Psoas muscle (tissue), 8 donors: ENCODE measurements around the gene RGS3. TPM values are rescaled to one million over a fixed set of nuclear protein-coding genes. Genes with fewer than 3 reads are reported as not detected.

Experiments used
- ATAC-seq, 4 donors: fragments of 200-7000 bp; cut with Tn5 transposase; one replicate each; pipeline ENCODE4 v1.9.1; 2020; ENCODE audit warnings: moderate library complexity in 3 of 4, mild to moderate bottlenecking in 2 of 4
- DNase-seq, 2 donors: peaks; one replicate each; pipeline ENCODE4 v3.0.0-alpha.2; 2020
- H3K27ac ChIP-seq: fragments of 200-600 bp; one replicate; pipeline ENCODE4 v1.8.0; 2022
- H3K27me3 ChIP-seq, 3 donors: fragments of 200-600 bp in 1 of 3; one replicate each; pipeline versions ENCODE4 v1.6.1 to v1.8.0; 2013 to 2022; ENCODE audit warnings: low read length in 2 of 3, mild to moderate bottlenecking in 2 of 3, moderate library complexity in 1 of 3; ENCODE audit not compliant: insufficient read depth in 3 of 3
- H3K36me3 ChIP-seq, 2 donors: fragments of 200-600 bp in 1 of 2; one replicate each; pipeline versions ENCODE4 v1.6.1 to v1.8.0; 2013 to 2022; ENCODE audit warnings: low read depth in 1 of 2, mild to moderate bottlenecking in 1 of 2, moderate library complexity in 1 of 2; ENCODE audit not compliant: insufficient read depth in 1 of 2
- H3K4me1 ChIP-seq: fragments of 200-600 bp; one replicate; pipeline ENCODE4 v1.8.0; 2022
- H3K4me3 ChIP-seq: fragments of 200-600 bp; one replicate; pipeline ENCODE4 v1.8.0; 2022; ENCODE audit warnings: mild to moderate bottlenecking
- H3K9me3 ChIP-seq: fragments of 200-600 bp; one replicate; pipeline ENCODE4 v1.8.0; 2022
- WGBS, 3 donors: extraction: QIAGEN DNeasy Blood & Tissue Kit; methylation state at CpG; one replicate each; pipeline versions ENCODE4 v1.1.6 to v1.1.7; 2013; 5-methylcytosine and 5-hydroxymethylcytosine counted together
- intact Hi-C, 2 donors: fragments of 100-400 bp; cut with DNase I; formaldehyde crosslinking; loops; one replicate each; pipeline versions ENCODE4 v1.11.0 to v1.14.2; 2022
- polyA plus RNA-seq, 3 donors: library from polyadenylated mRNA; stranded (reverse); fragments of 200-250 nt; gene quantifications; one replicate each; pipeline ENCODE4 v1.2.3, GENCODE V29; 2013
- total RNA-seq, 4 donors: library from RNA; stranded (reverse); fragmentation: NEBNext Ultra II Directional in 2 of 4; extraction: Animal tissue kit (Norgen Biotek cat#: 25700) in 2 of 4; gene quantifications; one replicate each; pipeline versions ENCODE4 v1.2.1 to v1.2.4, GENCODE V29; 2021 to 2023
- TF ChIP-seq, protein P1 (sequence below): fragments of 200-600 bp; IDR thresholded peaks from one replicate; pipeline ENCODE4 v1.8.0; 2022; ENCODE audit warnings: antibody characterized with exemption
- donor health status: healthy with polysubstance abuse.
- donor health status: DM: no; HTN: no; CAD: no; lungs with moderate emphysema.
- donor health status: Bipolar disorder and iron deficiency.
- donor health status: healthy.
- donor health status: DM: yes; HTN: yes; CAD: no.
- donor health status: DM: no; HTN: no; CAD: no.
- donor health status: DM: no; HTN: no; CAD: no.
- donor health status: DM: yes; HTN: yes; CAD: no.

The RGS3 gene
- total and polyA plus RNA-seq, 7 donors = 7.1 to 38.1 (median 14.6) TPM

DNA sequence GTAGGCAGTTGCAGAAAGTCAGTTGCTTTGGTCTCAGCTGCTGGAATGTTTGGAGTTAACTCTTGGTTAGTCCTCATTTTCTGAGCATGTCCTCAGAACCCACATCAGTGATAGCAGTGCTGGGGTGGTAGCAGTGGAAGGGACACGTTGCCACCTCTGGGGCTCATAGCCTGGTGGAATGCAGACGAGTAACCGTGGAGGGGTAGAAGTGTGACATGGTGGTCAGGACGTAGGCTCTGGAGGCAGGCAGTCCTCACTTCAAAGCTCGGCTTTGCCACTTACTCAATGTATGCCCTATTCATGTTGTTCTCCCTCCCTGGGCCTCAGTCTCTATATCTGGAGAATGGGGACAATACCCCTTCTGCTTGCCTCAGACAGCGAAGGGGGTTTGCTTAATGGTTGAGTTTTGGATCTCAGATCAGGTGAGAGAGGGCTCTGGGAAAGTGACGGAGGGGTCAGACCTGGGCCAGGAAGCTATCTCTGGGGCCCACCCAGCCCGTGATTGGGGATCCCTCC, 62.8 kb downstream of the RGS3 start:
- no peaks in the 10 kb centered on the region for H3K27me3 ChIP-seq
- peak overlapping the region; percentile 21 for H3K27ac ChIP-seq

DNA sequence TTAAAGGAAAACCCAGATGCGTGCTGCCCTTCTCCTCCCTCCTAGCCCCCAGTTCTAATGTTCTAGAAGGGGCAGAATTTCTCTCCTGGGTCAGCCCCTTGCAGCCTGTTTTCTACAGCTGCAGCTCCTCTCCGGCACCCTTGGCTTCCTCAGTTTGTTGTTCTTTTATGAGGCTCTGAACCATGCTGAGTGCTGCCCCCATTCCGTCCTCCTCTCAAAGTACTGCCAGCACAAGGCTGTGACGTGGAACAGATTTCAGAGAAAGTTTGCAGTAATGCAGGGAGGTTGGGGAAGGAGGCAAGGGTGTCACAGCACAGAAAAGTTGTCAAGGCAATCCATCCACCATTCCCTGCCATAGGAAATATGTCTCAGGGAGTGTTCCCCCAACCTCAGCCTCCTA, 63.3 kb downstream of the RGS3 start:
- DNase-seq (no peak), ATAC-seq (no peak)
- H3K36me3 ChIP-seq = peaks cover 0 to 12% of the 10 kb centered on the region in 2 donors
- no peak overlapping the region for H3K4me3 ChIP-seq
- H3K27me3 ChIP-seq = no peaks in the 10 kb centered on the region
- H3K4me1 ChIP-seq = peaks cover 41% of the 10 kb centered on the region
- intact Hi-C loops = no loop called here
- peak overlapping the region; percentile 16 for H3K27ac ChIP-seq
- 86 to 89% (median 86%) methylated on average over 4 of the region's 4 CpGs for WGBS, 3 donors
- no peaks in the 10 kb centered on the region for H3K9me3 ChIP-seq
- TF ChIP-seq, protein P1, sequence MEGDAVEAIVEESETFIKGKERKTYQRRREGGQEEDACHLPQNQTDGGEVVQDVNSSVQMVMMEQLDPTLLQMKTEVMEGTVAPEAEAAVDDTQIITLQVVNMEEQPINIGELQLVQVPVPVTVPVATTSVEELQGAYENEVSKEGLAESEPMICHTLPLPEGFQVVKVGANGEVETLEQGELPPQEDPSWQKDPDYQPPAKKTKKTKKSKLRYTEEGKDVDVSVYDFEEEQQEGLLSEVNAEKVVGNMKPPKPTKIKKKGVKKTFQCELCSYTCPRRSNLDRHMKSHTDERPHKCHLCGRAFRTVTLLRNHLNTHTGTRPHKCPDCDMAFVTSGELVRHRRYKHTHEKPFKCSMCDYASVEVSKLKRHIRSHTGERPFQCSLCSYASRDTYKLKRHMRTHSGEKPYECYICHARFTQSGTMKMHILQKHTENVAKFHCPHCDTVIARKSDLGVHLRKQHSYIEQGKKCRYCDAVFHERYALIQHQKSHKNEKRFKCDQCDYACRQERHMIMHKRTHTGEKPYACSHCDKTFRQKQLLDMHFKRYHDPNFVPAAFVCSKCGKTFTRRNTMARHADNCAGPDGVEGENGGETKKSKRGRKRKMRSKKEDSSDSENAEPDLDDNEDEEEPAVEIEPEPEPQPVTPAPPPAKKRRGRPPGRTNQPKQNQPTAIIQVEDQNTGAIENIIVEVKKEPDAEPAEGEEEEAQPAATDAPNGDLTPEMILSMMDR = no peak

More for the DNA sequence above, 62.8 kb downstream of the RGS3 start:
- Histone ChIP-seq H3K9me3 (no peaks in the 10 kb centered on the region), H3K36me3 (peaks cover 0 to 12% of the 10 kb centered on the region in 2 donors), H3K4me3 (no peak overlapping the region), H3K4me1 (peaks cover 44% of the 10 kb centered on the region)
- WGBS, 3 donors = 90 to 95% (median 93%) methylated on average over 8 of the region's 8 CpGs
- DNase-seq = no peak
- TF ChIP-seq, protein P1 = no peak
- ATAC-seq = no peak
- intact Hi-C loops = no loop called here

DNA sequence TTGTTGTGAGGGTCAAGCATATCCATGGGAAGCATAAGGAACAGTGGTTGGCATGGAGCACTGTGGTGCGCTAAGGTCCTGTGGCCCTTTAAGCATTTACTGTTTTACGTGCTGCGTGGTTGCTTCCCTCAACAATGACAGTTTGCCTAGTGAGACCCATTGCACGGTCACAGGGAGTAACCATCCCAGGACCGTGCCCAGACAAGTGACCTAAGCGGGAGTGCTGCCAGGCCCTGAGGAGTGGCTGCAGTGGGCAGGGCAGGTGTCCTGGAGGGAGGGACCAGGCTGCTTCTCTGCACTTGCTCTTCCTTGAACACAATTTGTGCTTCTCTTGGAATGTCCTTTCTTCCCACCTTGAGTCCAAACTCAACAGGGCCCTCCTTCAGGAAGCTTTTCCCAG, 64.6 kb downstream of the RGS3 start:
- peaks cover 0 to 17% of the 10 kb centered on the region in 2 donors for H3K36me3 ChIP-seq
- TF ChIP-seq, protein P1 = no peak
- ATAC-seq (peak; percentile 64 to 81 (median 68)), DNase-seq (no peak)
- WGBS, 3 donors = 60 to 92% (median 65%) methylated on average over 6 of the region's 6 CpGs
- intact Hi-C loops = no loop called here
- no peak overlapping the region for H3K4me3 ChIP-seq
- H3K9me3 ChIP-seq = no peaks in the 10 kb centered on the region
- H3K27me3 ChIP-seq = no peaks in the 10 kb centered on the region
- H3K27ac ChIP-seq = peak overlapping the region; percentile 50
- peaks cover 28% of the 10 kb centered on the region for H3K4me1 ChIP-seq

DNA sequence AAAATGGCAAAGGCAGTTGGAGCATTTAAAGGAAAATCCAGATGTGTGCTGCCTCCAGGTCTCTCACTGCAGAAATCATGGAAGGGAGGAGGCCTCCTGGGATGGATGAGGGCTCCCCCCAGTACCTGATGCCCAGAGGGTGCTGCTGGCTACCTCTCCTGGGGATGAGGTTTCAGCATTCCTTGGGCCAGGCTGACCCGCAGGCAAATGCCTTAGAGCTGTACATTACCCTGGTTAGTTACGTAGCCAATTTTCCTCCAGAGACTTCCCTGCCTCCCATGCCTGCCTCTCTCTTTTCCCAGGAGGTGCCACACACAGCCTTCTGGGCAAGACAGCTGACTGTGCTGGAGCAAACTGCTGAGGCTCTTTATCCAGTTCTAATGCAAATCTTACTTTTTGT, 65.3 kb downstream of the RGS3 start:
- Histone ChIP-seq H3K4me1 (peaks cover 21% of the 10 kb centered on the region), H3K4me3 (no peak overlapping the region), H3K36me3 (peaks cover 0 to 17% of the 10 kb centered on the region in 2 donors), H3K27ac (no peak overlapping the region), H3K9me3 (no peaks in the 10 kb centered on the region), H3K27me3 (no peaks in the 10 kb centered on the region)
- intact Hi-C loops = no loop called here
- 68 to 92% (median 70%) methylated on average over 2 of the region's 2 CpGs for WGBS, 3 donors
- peak in 1 of 2 donors; percentile 30 for DNase-seq
- TF ChIP-seq, protein P1 = no peak
- no peak for ATAC-seq
